Stimulated activated naive B cell treated with anti-CD40 and anti-IgM and Interleukin-4, amounts not matched to agents 10 μg/mL and 1 μg/mL and 100 μg/mL, for 72 hours (primary cell): ENCODE data around the gene FAM120AOS.

Source experiments
- ATAC-seq, 2 donors: fragments of 150-1000 bp; cut with Tn5 transposase; replicated peaks; 2 replicates each; pipeline ENCODE4 v1.10.0; 2021; ENCODE audit warnings: moderate library complexity in 1 of 2
- DNase-seq: peaks from one replicate; pipeline ENCODE4 v3.0.0; 2021
- H3K27ac Mint-ChIP-seq: one replicate; pipeline ENCODE4 v1.8.0; 2022; ENCODE audit warnings: mild to moderate bottlenecking, mixed read lengths
- H3K27me3 Mint-ChIP-seq, 2 donors: one replicate each; pipeline ENCODE4 v1.8.0; 2022; ENCODE audit warnings: mixed read lengths in 2 of 2
- H3K36me3 Mint-ChIP-seq, 2 donors: one replicate each; pipeline ENCODE4 v1.8.0; 2022; ENCODE audit warnings: mixed read lengths in 2 of 2, mild to moderate bottlenecking in 1 of 2
- H3K4me1 Mint-ChIP-seq, 2 donors: one replicate each; pipeline ENCODE4 v1.8.0; 2022; ENCODE audit warnings: mixed read lengths in 2 of 2, mild to moderate bottlenecking in 1 of 2
- H3K4me3 Mint-ChIP-seq, 2 donors: one replicate each; pipeline ENCODE4 v1.8.0; 2022; ENCODE audit warnings: mild to moderate bottlenecking in 2 of 2, mixed read lengths in 2 of 2, moderate library complexity in 1 of 2
- H3K9me3 Mint-ChIP-seq, 2 donors: one replicate each; pipeline ENCODE4 v1.8.0; 2022; ENCODE audit warnings: mixed read lengths in 2 of 2, mild to moderate bottlenecking in 1 of 2

Gene FAM120AOS

GRCh38 chr9:93461414-93461743, 8.0 kb upstream of the FAM120AOS start:
- ATAC-seq, result no peak
- H3K36me3 Mint-ChIP-seq, result peaks cover 18 to 37% of the 10 kb centered on the region in 2 donors
- H3K4me1 Mint-ChIP-seq, result peaks cover 52 to 80% of the 10 kb centered on the region in 2 donors
- H3K27me3 Mint-ChIP-seq, result no peaks in the 10 kb centered on the region
- no peak for DNase-seq
- H3K9me3 Mint-ChIP-seq, result no peaks in the 10 kb centered on the region
- H3K27ac Mint-ChIP-seq, result no peak overlapping the region
- H3K4me3 Mint-ChIP-seq, result no peak overlapping the region

- Mint-ChIP-seq H3K27ac (no peak overlapping the region), H3K27me3 (no peaks in the 10 kb centered on the region), H3K9me3 (no peaks in the 10 kb centered on the region), H3K4me3 (no peak overlapping the region), H3K36me3 (peaks cover 18 to 41% of the 10 kb centered on the region in 2 donors), H3K4me1 (peaks cover 50 to 79% of the 10 kb centered on the region in 2 donors)
- DNase-seq (no peak), ATAC-seq (no peak)
These were observed 7.5 kb upstream of the FAM120AOS start for GRCh38 chr9:93460689-93461413.

- Mint-ChIP-seq H3K27me3 (no peaks in the 10 kb centered on the region), H3K27ac (no peak overlapping the region), H3K4me3 (no peak overlapping the region), H3K36me3 (peaks cover 20 to 40% of the 10 kb centered on the region in 2 donors), H3K9me3 (no peaks in the 10 kb centered on the region), H3K4me1 (peaks cover 45 to 76% of the 10 kb centered on the region in 2 donors)
- ATAC-seq (no peak), DNase-seq (no peak)
These were observed 6.1 kb upstream of the FAM120AOS start for GRCh38 chr9:93459432-93459847.

- no peak for DNase-seq
- Mint-ChIP-seq H3K27me3 (no peaks in the 10 kb centered on the region), H3K4me1 (peaks cover 47 to 76% of the 10 kb centered on the region in 2 donors), H3K4me3 (no peak overlapping the region), H3K36me3 (peaks cover 20 to 39% of the 10 kb centered on the region in 2 donors), H3K27ac (no peak overlapping the region), H3K9me3 (no peaks in the 10 kb centered on the region)
- no peak for ATAC-seq
These were observed 5.3 kb upstream of the FAM120AOS start for GRCh38 chr9:93458712-93459111.

GRCh38 chr9:93457006-93457405, 3.6 kb upstream of the FAM120AOS start:
- ATAC-seq (no peak), DNase-seq (no peak)
- peaks cover 39 to 64% of the 10 kb centered on the region in 2 donors for H3K4me1 Mint-ChIP-seq
- H3K27ac Mint-ChIP-seq, result peak overlapping the region; percentile 69
- no peaks in the 10 kb centered on the region for H3K9me3 Mint-ChIP-seq
- no peaks in the 10 kb centered on the region for H3K27me3 Mint-ChIP-seq
- H3K36me3 Mint-ChIP-seq, result peaks cover 20 to 44% of the 10 kb centered on the region in 2 donors
- H3K4me3 Mint-ChIP-seq, result no peak overlapping the region

- Mint-ChIP-seq H3K4me3 (no peak overlapping the region), H3K4me1 (peaks cover 39 to 64% of the 10 kb centered on the region in 2 donors), H3K27me3 (no peaks in the 10 kb centered on the region), H3K36me3 (peaks cover 21 to 44% of the 10 kb centered on the region in 2 donors), H3K9me3 (no peaks in the 10 kb centered on the region), H3K27ac (no peak overlapping the region)
- ATAC-seq (no peak), DNase-seq (no peak)
These were observed 3.1 kb upstream of the FAM120AOS start for GRCh38 chr9:93456504-93456903.

- peaks cover 37 to 62% of the 10 kb centered on the region in 2 donors for H3K4me1 Mint-ChIP-seq
- H3K4me3 Mint-ChIP-seq, result no peak overlapping the region
- H3K36me3 Mint-ChIP-seq, result peaks cover 21 to 43% of the 10 kb centered on the region in 2 donors
- ATAC-seq (no peak), DNase-seq (no peak)
- no peak overlapping the region for H3K27ac Mint-ChIP-seq
- H3K27me3 Mint-ChIP-seq, result no peaks in the 10 kb centered on the region
- no peaks in the 10 kb centered on the region for H3K9me3 Mint-ChIP-seq
These were observed 2.6 kb upstream of the FAM120AOS start for GRCh38 chr9:93456022-93456421.

- H3K27ac Mint-ChIP-seq, result peak overlapping the region; percentile 96
- H3K36me3 Mint-ChIP-seq, result peaks cover 12 to 31% of the 10 kb centered on the region in 2 donors
- no peaks in the 10 kb centered on the region for H3K27me3 Mint-ChIP-seq
- H3K4me3 Mint-ChIP-seq, result peak overlapping the region; percentile 87 to 92
- peaks cover 21 to 46% of the 10 kb centered on the region in 2 donors for H3K4me1 Mint-ChIP-seq
- H3K9me3 Mint-ChIP-seq, result no peaks in the 10 kb centered on the region
- DNase-seq, result no peak
- ATAC-seq, result peak in 1 of 2 donors; percentile 0
These were observed 703 bp downstream of the FAM120AOS start for GRCh38 chr9:93452710-93453046.

- DNase-seq (peak; percentile 28), ATAC-seq (peak; percentile 25 to 30)
- Mint-ChIP-seq H3K27me3 (no peaks in the 10 kb centered on the region), H3K27ac (peak overlapping the region; percentile 96), H3K4me1 (peaks cover 20 to 45% of the 10 kb centered on the region in 2 donors), H3K9me3 (no peaks in the 10 kb centered on the region), H3K36me3 (peaks cover 16 to 36% of the 10 kb centered on the region in 2 donors), H3K4me3 (peak overlapping the region; percentile 87 to 92)
These were observed 1.3 kb downstream of the FAM120AOS start for GRCh38 chr9:93451849-93452709.

GRCh38 chr9:93450945-93451815, 2.2 kb downstream of the FAM120AOS start, which contains the start of gene FAM120A:
Gene FAM120A (plus strand): TSS chr9:93451685. CDS start chr9:93451916, 231 bp downstream.
- no peaks in the 10 kb centered on the region for H3K9me3 Mint-ChIP-seq
- peak within 1 kb of the TSS; percentile 88 to 96 for H3K4me3 Mint-ChIP-seq
- H3K36me3 Mint-ChIP-seq, result peaks cover 20 to 40% of the 10 kb centered on the region in 2 donors
- H3K4me1 Mint-ChIP-seq, result peaks cover 13 to 36% of the 10 kb centered on the region in 2 donors
- peak; percentile 58 for DNase-seq
- H3K27ac Mint-ChIP-seq, result peak within 1 kb of the TSS; percentile 96
- no peaks in the 10 kb centered on the region for H3K27me3 Mint-ChIP-seq
- peak; percentile 78 to 83 for ATAC-seq

- no peaks in the 10 kb centered on the region for H3K27me3 Mint-ChIP-seq
- no peak for DNase-seq
- H3K36me3 Mint-ChIP-seq, result peaks cover 22 to 37% of the 10 kb centered on the region in 2 donors
- no peaks in the 10 kb centered on the region for H3K9me3 Mint-ChIP-seq
- no peak for ATAC-seq
- H3K27ac Mint-ChIP-seq, result no peak overlapping the region
- no peak overlapping the region for H3K4me3 Mint-ChIP-seq
- H3K4me1 Mint-ChIP-seq, result peaks cover 7 to 16% of the 10 kb centered on the region in 2 donors
These were observed 5.7 kb downstream of the FAM120AOS start for GRCh38 chr9:93447655-93448054.

- H3K27me3 Mint-ChIP-seq, result no peaks in the 10 kb centered on the region
- H3K9me3 Mint-ChIP-seq, result no peaks in the 10 kb centered on the region
- H3K36me3 Mint-ChIP-seq, result peaks cover 20 to 37% of the 10 kb centered on the region in 2 donors
- H3K4me1 Mint-ChIP-seq, result peaks cover 7 to 16% of the 10 kb centered on the region in 2 donors
- DNase-seq, result no peak
- H3K4me3 Mint-ChIP-seq, result no peak overlapping the region
- no peak overlapping the region for H3K27ac Mint-ChIP-seq
- no peak for ATAC-seq
These were observed 7.3 kb downstream of the FAM120AOS start for GRCh38 chr9:93446073-93446472.

- no peak overlapping the region for H3K27ac Mint-ChIP-seq
- H3K4me3 Mint-ChIP-seq, result no peak overlapping the region
- no peak for DNase-seq
- H3K27me3 Mint-ChIP-seq, result no peaks in the 10 kb centered on the region
- peaks cover 0 to 2% of the 10 kb centered on the region in 2 donors for H3K4me1 Mint-ChIP-seq
- no peaks in the 10 kb centered on the region for H3K9me3 Mint-ChIP-seq
- peaks cover 11 to 21% of the 10 kb centered on the region in 2 donors for H3K36me3 Mint-ChIP-seq
- ATAC-seq, result no peak
These were observed 12.3 kb downstream of the FAM120AOS start for GRCh38 chr9:93440896-93441580.
